HG02642 (cell line): ENCODE data around the gene WDR88.
A peak's percentile ranks its signal among the peaks of the same experiment; 100 is the strongest.
"Not testable (repeated sequence)": the region's sequence is repeated elsewhere in the genome, so short reads cannot be mapped to it uniquely, and the experiment has no call there.

Experiments used
- ATAC-seq: cut with Tn5 transposase; IDR thresholded peaks from one replicate; pipeline ENCODE4 v1.9.1; 2021; ENCODE audit warnings: mild to moderate bottlenecking; ENCODE audit not compliant: unreplicated experiment, poor library complexity

The WDR88 gene

GRCh38 chr19:33166037-33166436, 34.1 kb downstream of the WDR88 start:
- ATAC-seq: not testable (repeated sequence)

- ATAC-seq: no peak
These were observed 35.5 kb downstream of the WDR88 start for GRCh38 chr19:33167438-33167837.

GRCh38 chr19:33168528-33168927, 36.6 kb downstream of the WDR88 start:
- no peak for ATAC-seq

- ATAC-seq: no peak
These were observed 39.4 kb downstream of the WDR88 start for GRCh38 chr19:33171222-33171795.

- no peak for ATAC-seq
These were observed 40.0 kb downstream of the WDR88 start for GRCh38 chr19:33171916-33172359.

GRCh38 chr19:33174186-33174585, 42.3 kb downstream of the WDR88 start:
- no peak for ATAC-seq

- no peak for ATAC-seq
These were observed 43.4 kb downstream of the WDR88 start for GRCh38 chr19:33175156-33175782.

- peak; percentile 1 for ATAC-seq
These were observed 44.2 kb downstream of the WDR88 start for GRCh38 chr19:33175886-33176669.

- ATAC-seq: peak; percentile 86
These were observed 44.9 kb downstream of the WDR88 start for GRCh38 chr19:33176670-33177416.

- ATAC-seq: no peak
These were observed 45.6 kb downstream of the WDR88 start for GRCh38 chr19:33177417-33177979.

GRCh38 chr19:33186431-33187182, 54.7 kb downstream of the WDR88 start:
- ATAC-seq: no peak

GRCh38 chr19:33187183-33187540, 55.2 kb downstream of the WDR88 start:
- ATAC-seq: no peak

GRCh38 chr19:33189453-33189852, 57.5 kb downstream of the WDR88 start:
- no peak for ATAC-seq

- ATAC-seq: not testable (repeated sequence)
These were observed 59.2 kb downstream of the WDR88 start for GRCh38 chr19:33191092-33191491.

- no peak for ATAC-seq
These were observed 59.6 kb downstream of the WDR88 start for GRCh38 chr19:33191501-33191900.

- ATAC-seq: no peak
These were observed 60.1 kb downstream of the WDR88 start for GRCh38 chr19:33192010-33192409.

- no peak for ATAC-seq
These were observed 61.5 kb downstream of the WDR88 start for GRCh38 chr19:33193269-33193864.

- ATAC-seq: no peak
These were observed 62.0 kb downstream of the WDR88 start, which contains the start of gene LRP3 for GRCh38 chr19:33193865-33194362. Gene LRP3 (plus strand): TSS chr19:33194330. CDS start chr19:33194786, 456 bp downstream.

GRCh38 chr19:33194532-33194885, 62.6 kb downstream of the WDR88 start:
- no peak for ATAC-seq
